Thyroid gland (tissue), 4 donors: Measurements from ENCODE around the gene GPR107. TPM values are rescaled to one million over a fixed set of nuclear protein-coding genes. Genes with fewer than 3 reads are reported as not detected.

ENCODE experiments used
- DNase-seq, 2 donors: peaks; one replicate each; pipeline ENCODE4 v3.0.0-alpha.2; 2019
- H3K27ac ChIP-seq, 3 donors: fragments of 200-600 bp; sonication (generic); 1 replicate in 2 of 3; 2 replicates in 1 of 3; pipeline ENCODE4 v1.5.1; 2016 to 2019; ENCODE audit warnings: mild to moderate bottlenecking in 1 of 3, moderate library complexity in 1 of 3
- H3K27me3 ChIP-seq: fragments of 200-600 bp; sonication (generic); one replicate; pipeline ENCODE4 v1.5.1; 2019
- H3K36me3 ChIP-seq, 2 donors: fragments of 200-600 bp; sonication (generic); one replicate each; pipeline ENCODE4 v1.5.1; 2016 to 2019
- H3K4me1 ChIP-seq, 2 donors: fragments of 200-600 bp; sonication (generic); one replicate each; pipeline ENCODE4 v1.5.1; 2017 to 2019
- H3K4me3 ChIP-seq, 3 donors: fragments of 200-600 bp; sonication (generic); replicated peaks in 1 of 3; 1 replicate in 2 of 3; 2 replicates in 1 of 3; pipeline ENCODE4 v1.5.1; 2016; ENCODE audit warnings: mild to moderate bottlenecking in 1 of 3
- H3K9me3 ChIP-seq: fragments of 200-600 bp; sonication (generic); one replicate; pipeline ENCODE4 v1.5.1; 2017
- CTCF ChIP-seq, 6 experiments: fragments of 200-600 bp in 3 of 6; fragments of 450-650 bp in 3 of 6; sonication (generic) in 3 of 6; IDR thresholded peaks; one replicate each; pipeline ENCODE4 v1.5.1; 2016 to 2019; ENCODE audit warnings: antibody characterized with exemption in 6 of 6, mild to moderate bottlenecking in 2 of 6, inconsistent platforms in 1 of 6, moderate library complexity in 1 of 6
- POLR2A ChIP-seq, 2 donors: fragments of 450-650 bp; IDR thresholded peaks; one replicate each; pipeline ENCODE4 v1.6.1; 2017; ENCODE audit warnings: antibody characterized with exemption in 2 of 2, mild to moderate bottlenecking in 2 of 2, moderate library complexity in 1 of 2
- WGBS, 2 donors: methylation state at CpG; one replicate each; pipeline ENCODE4 v1.1.5; 2017; 5-methylcytosine and 5-hydroxymethylcytosine counted together
- intact Hi-C: fragments of 100-400 bp; cut with DNase I; formaldehyde crosslinking; loops from one replicate; pipeline ENCODE4 v1.15.1; 2023
- total RNA-seq, 4 donors: library from RNA; depleted of rRNA; stranded (reverse); fragments of >200 nt; gene quantifications; one replicate each; pipeline ENCODE4 v1.2.3, GENCODE V29; 2016

The GPR107 gene
- total RNA-seq, 4 donors from 2014 or later: 43.5 to 65.6 (median 58.7) TPM

DNA sequence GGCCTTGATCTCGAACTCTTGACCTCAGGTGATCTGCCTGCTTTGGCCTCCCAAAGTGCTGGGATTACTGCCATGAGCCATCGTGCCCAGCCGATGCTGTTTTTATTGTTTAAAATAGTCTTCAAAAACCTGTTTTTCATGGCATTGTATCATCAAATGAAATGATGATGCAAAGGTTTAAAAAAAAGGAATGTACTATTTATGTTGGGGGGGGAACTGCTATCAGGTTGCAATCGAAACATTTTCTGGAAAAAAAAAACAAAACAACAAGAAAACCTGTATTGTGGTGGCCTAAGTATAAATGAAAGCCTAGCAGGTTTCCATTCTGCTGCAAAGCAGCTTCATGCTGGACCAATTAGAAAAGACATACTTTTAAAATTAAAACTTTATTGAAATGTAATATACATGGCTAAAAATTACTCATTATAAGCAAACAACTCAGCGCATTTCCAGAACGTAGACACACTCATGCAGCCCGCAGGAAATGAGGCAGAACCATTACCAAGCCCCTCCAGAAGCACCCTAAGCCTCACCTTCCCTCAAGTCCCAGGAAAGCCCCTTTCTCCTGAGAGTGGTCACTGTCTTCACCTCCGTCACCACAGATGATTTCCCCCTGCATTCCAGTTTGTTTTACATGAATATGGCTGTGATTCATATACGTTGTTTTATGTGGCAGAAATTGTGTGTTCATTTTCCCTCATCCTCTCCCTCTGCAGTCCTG is 19.0 kb downstream of the GPR107 start:
- WGBS, 2 donors: 67 to 70% methylated on average over 9 of the region's 9 CpGs
- Histone ChIP-seq H3K27ac (peak overlapping the region in 2 of 3 donors; percentile 23 to 61), H3K27me3 (no peaks in the 10 kb centered on the region), H3K36me3 (peaks cover 11 to 14% of the 10 kb centered on the region in 2 donors), H3K4me3 (no peak overlapping the region), H3K9me3 (no peaks in the 10 kb centered on the region), H3K4me1 (peaks cover 20 to 41% of the 10 kb centered on the region in 2 donors)
- TF ChIP-seq POLR2A (IDR thresholded peaks at IDR 0.05): no peak
- no peak for TF ChIP-seq CTCF (IDR thresholded peaks at IDR 0.05)
- no peak for DNase-seq
- intact Hi-C loops: no loop called here

DNA sequence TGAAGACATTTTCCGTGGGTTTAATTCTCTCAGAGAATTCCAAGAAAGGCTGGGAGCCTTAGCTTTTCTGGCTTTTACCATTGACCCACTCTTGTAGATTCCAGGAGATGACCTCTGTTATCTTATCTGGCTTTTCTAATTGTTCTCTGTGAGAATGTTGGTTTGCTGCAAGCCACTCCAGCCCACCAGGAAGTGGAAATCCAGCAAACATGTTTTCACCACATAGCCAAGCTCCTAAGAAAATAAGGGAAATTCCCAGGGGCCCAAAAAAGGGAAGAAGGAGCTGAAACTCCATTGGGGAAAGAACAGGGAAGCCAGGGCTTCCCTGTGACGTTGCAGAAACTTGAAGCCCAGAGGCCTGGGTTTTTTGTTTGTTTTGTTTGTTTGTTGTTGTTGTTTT is 19.7 kb downstream of the GPR107 start:
- H3K27ac ChIP-seq: peak overlapping the region in 2 of 3 donors; percentile 12 to 61
- H3K36me3 ChIP-seq: peaks cover 15 to 16% of the 10 kb centered on the region in 2 donors
- intact Hi-C loops: no loop called here
- TF ChIP-seq POLR2A (IDR thresholded peaks at IDR 0.05) (no peak), CTCF (IDR thresholded peaks at IDR 0.05) (no peak)
- peaks cover 14 to 34% of the 10 kb centered on the region in 2 donors for H3K4me1 ChIP-seq
- H3K9me3 ChIP-seq: no peaks in the 10 kb centered on the region
- DNase-seq: no peak
- no peaks in the 10 kb centered on the region for H3K27me3 ChIP-seq
- no peak overlapping the region for H3K4me3 ChIP-seq
- WGBS, 2 donors: 45 to 52% methylated on average over 2 of the region's 2 CpGs

DNA sequence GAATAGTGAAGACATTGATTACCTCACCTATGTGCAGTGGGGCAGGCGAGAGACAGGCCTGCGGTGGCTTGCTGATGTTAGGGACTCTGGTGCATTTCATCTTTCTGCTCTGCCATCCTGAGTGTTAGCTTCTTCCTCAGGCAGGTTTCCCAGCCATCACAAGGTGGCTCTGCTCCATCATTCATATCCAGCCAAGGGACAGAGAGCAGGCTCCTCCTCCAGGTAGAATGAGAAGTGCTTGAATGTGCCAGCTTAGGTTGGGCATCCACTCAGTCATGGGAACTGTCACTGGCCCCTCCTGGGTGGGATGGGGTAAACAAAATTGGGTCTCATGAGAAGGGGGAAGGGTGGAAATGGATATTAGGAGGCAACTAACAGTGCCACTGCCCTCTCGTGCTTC is 24.8 kb downstream of the GPR107 start:
- no peaks in the 10 kb centered on the region for H3K9me3 ChIP-seq
- no peaks in the 10 kb centered on the region for H3K27me3 ChIP-seq
- peaks cover 38 to 51% of the 10 kb centered on the region in 2 donors for H3K36me3 ChIP-seq
- 97% methylated on average over 3 of the region's 3 CpGs for WGBS, 2 donors
- intact Hi-C loops: no loop called here
- no peak for TF ChIP-seq CTCF (IDR thresholded peaks at IDR 0.05)
- TF ChIP-seq POLR2A (IDR thresholded peaks at IDR 0.05): no peak
- H3K4me1 ChIP-seq: peaks cover 0 to 11% of the 10 kb centered on the region in 2 donors
- H3K27ac ChIP-seq: no peak overlapping the region
- DNase-seq: no peak
- no peak overlapping the region for H3K4me3 ChIP-seq

DNA sequence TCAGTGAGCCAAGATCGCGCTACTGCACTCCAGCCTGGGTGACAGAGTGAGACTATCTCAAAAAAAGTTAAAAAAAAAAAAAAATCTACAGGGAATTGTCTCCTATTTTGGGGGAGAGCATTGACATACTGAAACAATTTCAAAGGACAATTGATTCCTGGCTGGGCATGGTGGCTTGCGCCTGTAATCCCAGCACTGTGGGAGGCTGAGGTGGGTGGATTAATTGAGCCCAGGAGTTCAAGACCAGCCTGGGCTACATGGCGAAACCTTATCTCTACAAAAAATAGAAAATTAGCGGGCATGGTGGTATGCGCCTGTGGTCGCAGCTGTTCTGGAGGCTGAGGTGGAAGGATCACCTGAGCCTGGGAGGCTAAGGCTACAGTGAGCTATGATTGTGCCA is 30.6 kb downstream of the GPR107 start:
- Histone ChIP-seq H3K36me3 (peaks cover 20 to 51% of the 10 kb centered on the region in 2 donors), H3K4me3 (no peak overlapping the region), H3K9me3 (no peaks in the 10 kb centered on the region), H3K4me1 (no peaks in the 10 kb centered on the region), H3K27me3 (no peaks in the 10 kb centered on the region), H3K27ac (no peak overlapping the region)
- TF ChIP-seq POLR2A (IDR thresholded peaks at IDR 0.05): no peak
- no peak for TF ChIP-seq CTCF (IDR thresholded peaks at IDR 0.05)
- DNase-seq: no peak
- 91 to 97% methylated on average over 7 of the region's 7 CpGs for WGBS, 2 donors
- intact Hi-C loops: no loop called here

GRCh38 chr9:130088051-130088450 is 34.3 kb downstream of the GPR107 start:
- intact Hi-C loops: no loop called here
- H3K36me3 ChIP-seq: peaks cover 17 to 33% of the 10 kb centered on the region in 2 donors
- TF ChIP-seq POLR2A (IDR thresholded peaks at IDR 0.05) (no peak), CTCF (IDR thresholded peaks at IDR 0.05) (no peak)
- H3K4me1 ChIP-seq: no peaks in the 10 kb centered on the region
- DNase-seq: no peak
- 90 to 96% methylated on average over 6 of the region's 6 CpGs for WGBS, 2 donors
- no peaks in the 10 kb centered on the region for H3K9me3 ChIP-seq
- H3K27ac ChIP-seq: no peak overlapping the region
- H3K27me3 ChIP-seq: no peaks in the 10 kb centered on the region
- no peak overlapping the region for H3K4me3 ChIP-seq
